Hematopoietic multipotent progenitor cell treated with erythropoietin and hydrocortisone succinate and interleukin-3 and kit ligand, for 4 days (in vitro differentiated cells): Measurements from ENCODE around the gene PROX1.

Experiments used
- DNase-seq: peaks from one replicate; pipeline ENCODE4 v3.0.0-alpha.2; 2015

The PROX1 gene

GRCh38 chr1:214002060-214002459, 14.3 kb downstream of the PROX1 start:
- no peak for DNase-seq

DNA sequence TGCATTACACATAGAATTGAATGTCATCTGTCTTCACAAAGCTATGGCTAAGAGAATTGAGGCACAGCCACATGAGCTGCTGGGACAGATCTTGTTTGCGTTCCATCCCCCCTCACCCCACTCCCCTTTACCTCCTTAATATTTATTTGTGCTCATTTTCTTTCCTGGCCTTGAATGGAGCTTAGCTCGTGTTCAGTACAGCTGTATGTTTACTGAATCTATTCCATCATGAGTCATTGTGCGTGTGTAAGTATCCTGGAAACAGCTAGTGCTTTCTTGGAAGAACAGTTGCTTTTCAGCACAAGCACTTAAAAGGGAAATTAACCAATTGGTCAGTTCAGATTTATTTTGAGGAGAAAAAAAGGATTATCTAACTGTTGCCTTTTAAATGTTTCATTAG, 14.7 kb downstream of the PROX1 start:
- DNase-seq, result no peak

GRCh38 chr1:214003233-214003632, 15.5 kb downstream of the PROX1 start:
- DNase-seq, result no peak

DNA sequence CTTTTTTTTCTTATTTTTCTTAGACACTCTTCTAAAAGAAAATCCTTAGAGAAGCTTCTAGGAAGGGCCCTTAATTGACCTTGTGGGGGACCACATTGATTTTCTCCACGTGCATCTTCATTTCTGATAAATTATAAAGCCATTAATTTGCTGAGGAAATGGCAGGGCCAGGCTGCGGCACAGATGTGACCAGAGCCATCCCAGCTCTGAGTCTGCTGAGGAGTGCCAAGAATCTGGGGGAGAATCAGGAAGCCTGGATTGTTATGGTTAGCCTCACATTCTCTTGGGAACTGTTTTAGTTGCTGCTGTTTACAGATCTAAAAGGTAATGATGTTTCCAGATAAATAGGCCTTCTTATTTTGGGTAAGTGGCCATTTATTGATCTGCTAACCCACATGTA, 16.2 kb downstream of the PROX1 start:
- no peak for DNase-seq

- no peak for DNase-seq
These were observed 17.0 kb downstream of the PROX1 start for GRCh38 chr1:214004795-214005194.

DNA sequence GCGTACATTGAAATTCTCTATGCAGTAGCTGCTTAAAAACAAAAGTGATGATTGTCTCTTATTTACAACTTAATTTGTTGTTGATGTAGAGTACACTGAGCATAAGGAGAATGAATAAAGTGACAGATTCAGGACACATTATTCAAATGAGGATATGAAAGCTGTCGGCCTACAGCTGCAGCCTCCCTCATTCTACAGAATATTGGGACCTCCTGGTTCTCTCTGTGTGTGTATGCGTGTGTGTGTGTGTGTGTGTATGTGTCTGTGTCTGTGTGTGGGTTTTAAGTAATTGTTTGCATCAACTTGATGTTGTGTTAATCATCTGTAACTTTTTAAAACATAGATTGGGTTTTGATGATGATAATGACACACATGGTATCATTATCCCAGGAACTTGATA, 17.9 kb downstream of the PROX1 start:
- no peak for DNase-seq

GRCh38 chr1:214006845-214007244, 19.1 kb downstream of the PROX1 start:
- DNase-seq, result no peak

GRCh38 chr1:214008347-214008746, 20.6 kb downstream of the PROX1 start:
- DNase-seq, result no peak

DNA sequence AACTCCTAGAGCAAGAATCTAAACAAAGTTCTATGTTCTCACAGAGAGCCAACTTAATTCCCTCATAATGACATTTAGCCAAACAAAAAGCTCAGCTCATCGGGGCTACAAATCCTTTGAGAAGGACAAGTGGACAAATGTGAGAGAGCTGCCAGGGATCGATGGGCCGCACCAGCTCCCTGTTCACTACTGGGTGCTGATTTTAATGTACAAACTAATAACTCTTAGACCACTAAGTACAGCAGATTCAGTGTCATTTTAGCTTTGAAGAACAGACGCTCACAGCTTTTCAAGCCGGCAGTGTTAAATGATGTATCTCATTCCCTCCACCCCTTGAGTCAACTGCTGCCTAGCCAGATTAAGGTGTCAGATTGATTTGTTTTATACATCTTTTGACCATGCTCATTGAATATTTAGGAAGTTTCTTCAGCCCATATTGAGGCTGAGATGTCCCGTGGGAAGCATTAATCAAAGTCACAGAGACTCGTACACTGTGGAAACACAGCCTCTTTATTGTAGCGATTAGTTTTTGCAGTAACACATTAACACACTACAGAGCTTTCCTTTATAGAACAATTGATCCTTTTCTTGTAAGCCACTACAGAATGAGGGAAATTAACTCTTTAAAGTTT, 21.1 kb downstream of the PROX1 start:
- DNase-seq, result no peak

- no peak for DNase-seq
These were observed 21.8 kb downstream of the PROX1 start for GRCh38 chr1:214009423-214010196.

DNA sequence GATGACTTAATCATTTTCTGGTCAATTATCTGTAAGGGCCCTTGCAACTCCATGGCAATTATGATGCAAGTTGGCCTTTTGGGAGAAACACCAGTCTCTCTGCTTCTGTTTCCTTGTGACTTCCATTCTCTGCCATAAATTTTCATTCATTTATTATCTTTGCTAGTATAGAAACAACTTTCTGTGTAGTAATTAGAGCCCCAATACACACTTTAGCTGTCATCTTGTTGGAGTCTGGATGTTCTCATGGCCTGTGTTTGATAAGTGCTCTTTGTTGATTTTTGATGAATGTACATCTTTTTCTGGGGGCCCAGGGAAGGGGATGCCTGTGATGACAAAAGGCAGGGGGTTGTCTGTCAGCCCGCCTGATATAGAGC, 22.4 kb downstream of the PROX1 start:
- no peak for DNase-seq

GRCh38 chr1:214010717-214011116, 22.9 kb downstream of the PROX1 start:
- no peak for DNase-seq

GRCh38 chr1:214012418-214012817, 24.6 kb downstream of the PROX1 start:
- no peak for DNase-seq

- no peak for DNase-seq
These were observed 26.0 kb downstream of the PROX1 start for GRCh38 chr1:214013614-214014377.

GRCh38 chr1:214014730-214015129, 27.0 kb downstream of the PROX1 start:
- no peak for DNase-seq

DNA sequence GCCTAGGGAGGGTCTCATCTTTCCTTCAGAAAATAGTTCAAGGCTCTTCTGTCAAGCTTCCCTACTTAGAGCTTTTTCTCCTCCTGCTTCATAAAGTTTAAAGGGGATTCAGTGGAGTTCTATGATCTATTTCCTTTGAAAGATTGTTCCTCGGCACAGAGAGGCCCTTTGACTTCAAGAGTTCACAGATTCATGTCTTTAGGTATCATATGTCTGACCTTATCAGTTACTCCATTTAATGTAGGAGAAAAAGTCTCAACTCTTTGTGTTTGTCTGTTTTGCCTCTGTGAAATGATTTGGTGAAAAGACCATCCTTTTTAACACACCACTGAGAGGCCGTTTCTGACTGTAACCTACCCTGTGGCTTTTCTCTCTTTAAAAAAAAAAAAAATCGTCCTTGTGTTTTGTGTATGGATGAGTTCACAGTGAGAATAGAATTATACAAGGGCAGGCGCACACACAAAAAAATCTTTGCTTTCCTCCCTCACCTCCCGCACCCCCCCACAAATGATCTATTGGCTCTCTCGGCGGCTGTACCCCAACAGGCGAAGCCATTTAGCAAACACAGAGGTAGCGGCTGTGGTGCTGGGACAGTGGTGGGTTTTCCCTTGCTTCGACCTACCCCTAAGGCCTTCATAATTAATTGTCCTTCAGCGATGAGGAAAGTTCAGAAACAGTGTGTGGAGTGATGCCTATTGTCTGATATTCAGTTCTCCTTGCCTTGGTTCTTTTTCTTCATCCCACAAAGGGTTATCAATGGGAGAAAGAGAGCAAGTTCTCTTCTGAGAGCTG, 29.6 kb downstream of the PROX1 start:
- DNase-seq, result no peak

GRCh38 chr1:214018386-214019268, 30.9 kb downstream of the PROX1 start:
- no peak for DNase-seq

DNA sequence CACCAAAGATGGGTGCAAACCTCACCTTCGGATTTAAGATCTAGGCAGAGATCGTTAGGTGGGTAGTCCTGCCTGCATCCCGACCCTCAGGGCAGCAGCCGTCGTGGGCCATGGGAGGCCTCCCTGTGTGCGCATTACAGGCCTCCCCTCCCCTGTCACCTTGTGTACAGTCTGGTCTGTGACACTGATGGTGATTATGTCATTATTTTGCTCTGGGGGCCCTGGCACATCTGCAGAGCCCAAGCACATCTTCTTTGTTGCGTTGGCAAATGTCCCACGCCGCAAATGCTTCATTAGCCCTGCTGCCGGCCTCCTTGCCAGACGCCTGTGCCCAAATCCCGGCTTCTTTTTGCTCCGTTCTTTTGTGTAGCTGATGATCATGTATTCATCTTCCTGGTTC, 31.7 kb downstream of the PROX1 start:
- no peak for DNase-seq

DNA sequence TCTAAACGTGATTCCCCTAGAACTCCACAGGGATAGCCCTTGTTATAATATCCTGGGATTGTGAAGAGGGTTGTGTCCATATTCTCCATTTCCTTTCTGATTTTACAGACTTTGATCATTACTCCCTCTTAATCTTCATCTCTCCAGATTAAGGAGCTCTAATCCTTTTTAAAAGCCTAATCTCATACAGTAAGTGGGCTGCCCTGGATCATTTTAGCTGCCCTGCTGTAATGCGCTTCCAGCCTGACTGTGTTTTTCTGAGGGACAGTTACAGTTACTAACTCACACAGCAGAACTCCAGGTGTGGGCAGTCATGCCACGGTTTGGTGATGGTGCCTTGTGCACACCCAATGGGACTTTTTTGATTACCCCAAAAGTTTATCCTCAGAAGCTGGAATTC, 33.5 kb downstream of the PROX1 start:
- no peak for DNase-seq

DNA sequence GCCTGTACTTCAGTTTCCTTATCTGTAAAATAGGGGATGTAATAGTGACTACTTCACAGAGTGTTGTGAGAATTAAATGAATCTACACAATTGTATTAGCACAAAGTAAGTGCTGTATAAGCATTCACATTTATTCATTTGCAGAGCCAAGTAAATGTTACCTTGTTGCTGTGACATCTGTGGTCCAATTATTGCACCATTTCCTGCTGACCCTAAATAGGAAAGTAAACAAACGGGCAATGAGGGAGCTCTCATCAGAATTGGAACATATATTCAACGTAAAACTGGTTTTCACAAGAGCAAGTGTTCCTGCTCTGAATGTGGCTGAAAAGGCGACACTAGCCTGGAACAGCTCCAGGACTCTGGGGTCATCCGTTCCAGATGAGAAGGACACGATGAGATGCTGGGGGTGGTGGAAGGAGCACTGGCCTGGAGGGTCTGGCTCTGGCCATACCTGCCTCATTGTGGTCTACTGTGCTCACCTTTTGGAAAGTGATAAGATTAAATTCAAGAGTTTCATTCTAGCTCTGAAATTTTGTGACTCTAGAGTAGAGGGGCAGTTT, 34.5 kb downstream of the PROX1 start:
- no peak for DNase-seq

DNA sequence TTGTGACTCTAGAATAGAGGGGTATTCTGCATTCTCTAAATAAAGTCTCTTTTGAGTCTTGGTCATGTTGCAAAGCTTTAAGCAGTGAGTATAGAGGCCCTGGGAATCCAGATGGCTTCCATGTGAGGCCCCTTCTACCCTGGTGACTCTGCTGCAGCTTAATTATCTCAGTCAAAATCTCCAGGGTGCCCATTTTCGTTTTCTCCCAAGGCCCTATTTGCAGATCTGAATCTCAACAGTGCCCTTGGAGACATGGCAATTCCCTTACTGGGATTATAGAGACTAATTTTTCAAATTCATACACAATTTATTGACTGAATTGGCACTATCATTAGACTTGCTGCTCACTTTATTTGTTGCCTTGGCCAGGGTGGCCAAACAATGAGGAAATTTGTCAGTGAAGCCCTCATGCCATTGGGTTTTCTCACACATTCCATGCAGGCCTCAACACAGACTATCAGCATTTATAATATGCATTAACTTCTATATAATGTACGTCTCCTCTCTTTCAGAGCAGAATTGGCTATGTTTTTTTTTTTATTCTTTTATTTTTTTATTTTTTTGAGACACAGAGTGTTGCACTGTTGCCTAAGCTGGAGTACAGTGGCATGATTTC, 35.1 kb downstream of the PROX1 start:
- no peak for DNase-seq
